ENCODE results near the gene ROBO4. TPM values are rescaled to one million over a fixed set of nuclear protein-coding genes. Genes with fewer than 3 reads are reported as not detected.

The ROBO4 gene
- total RNA-seq, 2 experiments from 2014 or later = not detected

DNA sequence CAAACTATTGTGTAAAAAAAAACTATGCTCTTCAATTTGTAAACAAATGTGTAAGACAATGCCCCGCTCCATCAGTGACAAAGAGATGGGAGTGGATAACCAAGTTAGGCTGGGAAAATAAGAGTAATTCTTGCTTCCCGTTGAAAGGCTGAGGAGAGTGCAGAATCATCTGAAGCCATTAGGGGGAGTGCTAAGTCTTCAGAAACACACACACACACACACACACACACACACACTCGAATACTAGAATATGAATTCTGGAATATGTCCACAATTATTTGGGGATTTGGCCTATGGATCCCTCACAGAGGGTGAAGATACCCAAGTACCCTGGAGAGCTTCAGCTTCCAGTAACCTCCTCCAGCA lies 60.2 kb downstream of the ROBO4 start:
- Mint-ChIP-seq H3K36me3 (no peaks in the 10 kb centered on the region), H3K4me1 (peaks cover 15% of the 10 kb centered on the region), H3K9me3 (no peaks in the 10 kb centered on the region), H3K4me3 (no peak overlapping the region), H3K27ac (no peak overlapping the region), H3K27me3 (peaks cover 72% of the 10 kb centered on the region)
- DNase-seq = no peak

DNA sequence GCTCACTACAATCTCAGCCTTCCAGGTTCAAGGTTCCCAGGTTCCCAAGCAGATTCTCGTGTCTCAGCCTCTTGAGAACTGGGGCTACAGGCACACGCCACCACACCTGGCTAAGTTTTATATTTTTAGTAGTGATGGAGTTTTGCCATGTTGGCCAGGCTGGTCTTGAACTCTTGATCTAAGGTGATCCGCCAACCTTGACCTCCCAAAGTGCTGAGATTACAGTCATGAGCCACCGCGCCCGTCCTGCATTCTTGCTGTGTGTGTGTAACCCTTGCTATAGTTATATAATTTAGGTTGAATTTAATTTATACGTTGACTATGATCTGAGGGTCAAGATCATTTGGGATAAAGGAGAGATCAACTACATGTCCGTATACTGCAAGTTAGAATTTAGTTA lies 61.7 kb downstream of the ROBO4 start:
- Mint-ChIP-seq H3K4me3 (no peak overlapping the region), H3K36me3 (no peaks in the 10 kb centered on the region), H3K9me3 (no peaks in the 10 kb centered on the region), H3K4me1 (peaks cover 15% of the 10 kb centered on the region), H3K27me3 (peaks cover 57% of the 10 kb centered on the region), H3K27ac (peak overlapping the region; percentile 17)
- no peak for DNase-seq

DNA sequence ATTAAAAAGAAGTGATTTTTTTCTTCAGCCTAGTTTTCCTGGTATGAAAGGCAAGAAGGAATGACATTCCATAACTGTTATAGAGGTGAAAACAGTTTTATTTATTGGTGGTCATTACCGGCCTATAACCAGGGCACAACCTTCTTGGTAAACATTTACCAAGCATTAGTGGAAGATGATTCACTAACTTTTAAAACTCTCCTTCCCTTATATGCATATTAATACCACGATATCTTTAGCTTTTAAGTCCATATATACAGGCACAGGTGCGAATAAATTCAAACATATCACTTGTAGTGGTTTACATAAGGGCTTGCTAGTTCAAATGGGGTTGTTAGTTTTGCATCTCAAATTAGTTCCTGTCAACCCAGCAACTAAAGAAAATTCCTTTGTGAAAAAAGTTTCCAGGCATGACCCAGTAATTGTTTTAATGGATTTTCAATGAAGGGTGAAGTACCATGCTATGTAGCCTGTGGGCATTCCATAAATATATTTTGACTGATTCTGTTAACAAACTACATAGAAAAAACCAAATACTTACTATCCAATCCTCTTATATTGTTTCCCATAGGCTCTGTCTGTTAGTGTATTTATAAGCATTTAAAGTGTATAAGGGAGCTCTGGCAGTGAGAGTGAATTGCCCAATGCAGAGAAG lies 63.0 kb downstream of the ROBO4 start:
- Mint-ChIP-seq H3K9me3 (no peaks in the 10 kb centered on the region), H3K4me3 (no peak overlapping the region), H3K4me1 (peaks cover 11% of the 10 kb centered on the region), H3K27ac (no peak overlapping the region), H3K27me3 (peaks cover 44% of the 10 kb centered on the region), H3K36me3 (no peaks in the 10 kb centered on the region)
- DNase-seq = no peak

Other genes with a start within 250 kb of the ROBO4 start
- gene SIAE, start 224.1 kb downstream of the ROBO4 start, total RNA-seq = 1 to 10 TPM; 4.5 to 6.9 TPM
- gene SPA17, start 224.0 kb downstream of the ROBO4 start, total RNA-seq = 1 to 10 TPM; 3.4 to 4.7 TPM
- gene NRGN, start 157.9 kb downstream of the ROBO4 start, total RNA-seq = 1 to 10 TPM; 7.8 to 8.1 TPM
- under 1 TPM; 0.18 to 0.31 TPM for gene VSIG2, start 145.6 kb downstream of the ROBO4 start, total RNA-seq
- gene ESAM, start 135.6 kb downstream of the ROBO4 start, total RNA-seq = 1 to 10 TPM; 1.1 TPM
- 1 to 10 TPM; 7.2 TPM for gene MSANTD2, start 97.5 kb downstream of the ROBO4 start, total RNA-seq
- gene ROBO3, start 32.4 kb downstream of the ROBO4 start, total RNA-seq = 10 to 100 TPM; 17.9 to 23.7 TPM
- not detected for gene HEPN1, start 21.4 kb upstream of the ROBO4 start, total RNA-seq
- gene HEPACAM, start 38.2 kb upstream of the ROBO4 start, total RNA-seq = not detected
- 1 to 10 TPM; 4.3 to 4.5 TPM for gene CCDC15, start 56.3 kb upstream of the ROBO4 start, total RNA-seq
- under 1 TPM; 0.47 to 0.50 TPM for gene SLC37A2, start 165.4 kb upstream of the ROBO4 start, total RNA-seq
- gene TMEM218, start 213.8 kb upstream of the ROBO4 start, total RNA-seq = 10 to 100 TPM; 16.6 to 18.1 TPM

All from activated naive CD8-positive, alpha-beta T cell treated with anti-CD3 and anti-CD28 coated beads for 36 hours (primary cell).